Neural crest cell (in vitro differentiated cells): ENCODE measurements around the gene KIF14. TPM values are rescaled to one million over a fixed set of nuclear protein-coding genes. Genes with fewer than 3 reads are reported as not detected.

Source experiments
- DNase-seq: peaks from one replicate; pipeline ENCODE4 v3.0.0; 2021; ENCODE audit warnings: low read depth, mixed read lengths, low spot score
- H3K27ac Mint-ChIP-seq: one replicate; pipeline ENCODE4 v1.8.0; 2021; ENCODE audit warnings: mild to moderate bottlenecking, mixed read lengths; ENCODE audit not compliant: unreplicated experiment
- H3K27me3 Mint-ChIP-seq: 2 replicates; pipeline ENCODE4 v1.8.0; 2021; ENCODE audit warnings: low read depth, mild to moderate bottlenecking, mixed read lengths
- H3K36me3 Mint-ChIP-seq: 2 replicates; pipeline ENCODE4 v1.8.0; 2021; ENCODE audit warnings: low read depth, mild to moderate bottlenecking, mixed read lengths
- H3K4me1 Mint-ChIP-seq: 2 replicates; pipeline ENCODE4 v1.8.0; 2021; ENCODE audit warnings: mixed read lengths
- H3K4me3 Mint-ChIP-seq: one replicate; pipeline ENCODE4 v1.8.0; 2021; ENCODE audit warnings: mild to moderate bottlenecking, mixed read lengths
- H3K9me3 Mint-ChIP-seq: 2 replicates; pipeline ENCODE4 v1.8.0; 2021; ENCODE audit warnings: mixed read lengths
- CTCF ChIP-seq: fragments of 200-600 bp; sonication (generic); conservative IDR thresholded peaks from 2 replicates; pipeline ENCODE4 v1.5.0; 2021; ENCODE audit warnings: antibody characterized with exemption, mild to moderate bottlenecking
- total RNA-seq: library from RNA; stranded (reverse); gene quantifications from 2 replicates; pipeline ENCODE4 v1.2.1, GENCODE V29; 2021

Gene KIF14
- total RNA-seq, 1 donor from 2014 or later, result 22.0 TPM

DNA sequence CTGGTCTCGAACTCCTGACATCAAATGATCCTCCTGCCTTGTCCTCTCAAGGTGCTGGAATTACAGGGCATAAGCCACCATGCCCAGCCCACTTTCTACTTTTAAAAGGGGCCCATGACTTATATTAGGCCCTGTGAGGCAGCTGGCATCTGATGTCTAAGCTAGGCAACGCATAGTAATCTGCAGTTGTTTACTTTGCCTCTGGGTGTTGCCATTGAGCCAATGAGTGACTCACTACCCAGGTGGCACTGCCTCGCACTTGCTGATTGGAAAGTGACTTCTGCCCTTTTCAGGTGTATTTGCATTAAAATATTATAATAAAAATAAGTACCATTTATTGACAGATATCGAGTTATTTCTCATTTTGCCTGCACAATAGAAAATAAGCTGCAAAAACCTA is 84.9 kb downstream of the KIF14 start:
- Mint-ChIP-seq H3K27me3 (peaks cover 3% of the 10 kb centered on the region), H3K4me3 (no peak overlapping the region), H3K36me3 (no peaks in the 10 kb centered on the region), H3K27ac (no peak overlapping the region), H3K4me1 (peaks cover 7% of the 10 kb centered on the region), H3K9me3 (peaks cover 2% of the 10 kb centered on the region)
- TF ChIP-seq CTCF, result peak; percentile 29
- DNase-seq, result no peak

DNA sequence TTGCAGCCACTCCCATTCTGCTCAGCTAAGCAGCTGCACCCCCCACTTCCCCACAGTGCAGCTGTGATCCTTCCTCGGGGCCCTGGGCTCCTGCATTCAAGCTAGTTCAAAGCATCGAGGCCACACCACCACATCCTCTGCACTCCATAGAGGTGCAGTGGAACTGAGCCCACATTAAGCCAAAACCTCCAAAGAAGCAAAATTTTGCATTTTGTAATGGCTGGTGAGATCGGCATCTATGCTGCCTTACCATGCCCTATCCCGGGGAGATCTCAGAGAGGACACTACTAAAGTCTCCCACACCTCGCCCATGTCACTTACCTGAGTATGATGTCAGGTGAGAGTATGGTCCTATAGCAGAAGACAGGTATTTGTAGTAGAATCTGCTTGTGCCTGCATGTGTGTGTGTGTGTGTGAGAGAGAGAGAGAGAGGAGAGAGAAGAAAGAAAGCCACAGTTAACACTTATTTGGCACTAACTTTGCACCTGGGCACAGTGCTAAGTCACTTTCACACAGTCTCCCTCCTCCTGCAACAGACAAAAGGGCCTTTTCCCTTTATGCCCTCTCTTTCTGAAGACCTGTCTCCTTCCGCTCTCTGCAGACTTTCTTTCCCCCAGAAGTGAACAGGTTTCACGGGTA is 89.8 kb downstream of the KIF14 start:
- no peak for DNase-seq
- H3K27me3 Mint-ChIP-seq, result peaks cover 3% of the 10 kb centered on the region
- H3K36me3 Mint-ChIP-seq, result no peaks in the 10 kb centered on the region
- TF ChIP-seq CTCF, result no peak
- peaks cover 6% of the 10 kb centered on the region for H3K4me1 Mint-ChIP-seq
- no peak overlapping the region for H3K27ac Mint-ChIP-seq
- H3K9me3 Mint-ChIP-seq, result no peaks in the 10 kb centered on the region
- H3K4me3 Mint-ChIP-seq, result no peak overlapping the region

GRCh38 chr1:200528858-200529606 is 91.5 kb downstream of the KIF14 start:
- no peak for DNase-seq
- no peak overlapping the region for H3K27ac Mint-ChIP-seq
- H3K4me3 Mint-ChIP-seq, result no peak overlapping the region
- TF ChIP-seq CTCF, result no peak
- peaks cover 3% of the 10 kb centered on the region for H3K27me3 Mint-ChIP-seq
- no peaks in the 10 kb centered on the region for H3K36me3 Mint-ChIP-seq
- H3K4me1 Mint-ChIP-seq, result peaks cover 14% of the 10 kb centered on the region
- no peaks in the 10 kb centered on the region for H3K9me3 Mint-ChIP-seq

GRCh38 chr1:200527670-200528069 is 92.9 kb downstream of the KIF14 start:
- no peak overlapping the region for H3K4me3 Mint-ChIP-seq
- H3K36me3 Mint-ChIP-seq, result no peaks in the 10 kb centered on the region
- no peaks in the 10 kb centered on the region for H3K9me3 Mint-ChIP-seq
- peaks cover 14% of the 10 kb centered on the region for H3K4me1 Mint-ChIP-seq
- TF ChIP-seq CTCF, result no peak
- DNase-seq, result no peak
- peaks cover 3% of the 10 kb centered on the region for H3K27me3 Mint-ChIP-seq
- H3K27ac Mint-ChIP-seq, result no peak overlapping the region

DNA sequence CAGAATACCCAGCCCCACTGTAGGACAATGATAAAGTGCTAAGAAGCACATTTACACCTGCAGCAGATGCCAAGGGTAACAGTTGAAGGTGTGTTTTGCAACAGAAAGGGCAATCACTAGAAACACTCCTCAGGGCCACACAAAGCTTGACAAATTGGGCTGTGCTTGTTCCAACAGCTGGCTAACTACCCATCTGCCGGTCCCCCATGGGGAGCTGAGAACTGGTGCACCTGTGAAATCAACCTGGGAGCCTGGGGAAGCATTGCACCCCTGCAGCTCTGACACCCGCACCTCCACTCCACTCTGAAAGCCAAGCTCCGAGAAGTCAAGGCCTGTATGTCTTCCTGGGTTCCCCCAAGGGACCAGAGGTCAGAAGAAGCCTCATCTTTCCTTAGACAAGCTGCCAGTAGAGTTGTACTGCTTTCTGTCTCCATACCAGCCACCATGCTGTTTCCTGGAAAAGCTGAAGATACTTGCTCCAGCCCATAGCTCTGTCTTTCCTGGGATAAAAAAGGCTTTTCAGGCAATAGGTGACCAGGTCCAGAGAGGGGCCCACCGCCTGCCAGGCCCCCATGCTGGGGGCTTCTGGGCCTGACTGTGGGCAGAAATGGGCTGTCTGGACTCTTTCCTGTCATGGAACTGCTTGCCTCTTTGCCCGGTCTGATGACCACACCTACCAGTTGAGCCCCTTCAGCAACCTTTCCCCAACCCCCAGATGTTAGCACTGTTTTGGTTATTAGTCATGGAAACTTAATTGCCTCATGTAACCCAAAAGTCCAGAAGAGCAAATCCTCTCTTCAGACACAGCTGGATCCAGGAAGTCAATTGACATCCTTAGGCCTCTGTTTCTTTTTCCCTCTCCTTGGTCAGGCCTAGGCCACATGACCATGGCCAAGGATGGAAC is 93.6 kb downstream of the KIF14 start:
- TF ChIP-seq CTCF, result no peak
- no peak overlapping the region for H3K27ac Mint-ChIP-seq
- peaks cover 3% of the 10 kb centered on the region for H3K27me3 Mint-ChIP-seq
- no peak overlapping the region for H3K4me3 Mint-ChIP-seq
- no peak for DNase-seq
- H3K36me3 Mint-ChIP-seq, result no peaks in the 10 kb centered on the region
- H3K4me1 Mint-ChIP-seq, result peaks cover 14% of the 10 kb centered on the region
- H3K9me3 Mint-ChIP-seq, result no peaks in the 10 kb centered on the region
